Transverse colon (tissue), 4 donors: ENCODE results near the gene CADM1.

ENCODE experiments used
- POLR2A ChIP-seq: fragments of 450-650 bp; IDR thresholded peaks from one replicate; pipeline ENCODE4 v1.6.1; 2016; ENCODE audit warnings: antibody characterized with exemption, mild to moderate bottlenecking, moderate library complexity
- POLR2AphosphoS5 ChIP-seq, 3 donors: sonication (generic); formaldehyde crosslinking; IDR thresholded peaks; one replicate each; pipeline ENCODE4 v1.6.1; 2016; ENCODE audit warnings: antibody characterized with exemption in 3 of 3
- TF ChIP-seq, protein P1 (sequence below), 5 experiments: fragments of 200-600 bp in 3 of 5; fragments of 450-650 bp in 2 of 5; sonication (generic) in 3 of 5; IDR thresholded peaks; 1 replicate in 2 of 5; 2 replicates in 3 of 5; pipeline ENCODE4 v1.5.1; 2016 to 2017; ENCODE audit warnings: antibody characterized with exemption in 5 of 5, inconsistent platforms in 3 of 5, mild to moderate bottlenecking in 2 of 5, moderate library complexity in 1 of 5

DNA sequence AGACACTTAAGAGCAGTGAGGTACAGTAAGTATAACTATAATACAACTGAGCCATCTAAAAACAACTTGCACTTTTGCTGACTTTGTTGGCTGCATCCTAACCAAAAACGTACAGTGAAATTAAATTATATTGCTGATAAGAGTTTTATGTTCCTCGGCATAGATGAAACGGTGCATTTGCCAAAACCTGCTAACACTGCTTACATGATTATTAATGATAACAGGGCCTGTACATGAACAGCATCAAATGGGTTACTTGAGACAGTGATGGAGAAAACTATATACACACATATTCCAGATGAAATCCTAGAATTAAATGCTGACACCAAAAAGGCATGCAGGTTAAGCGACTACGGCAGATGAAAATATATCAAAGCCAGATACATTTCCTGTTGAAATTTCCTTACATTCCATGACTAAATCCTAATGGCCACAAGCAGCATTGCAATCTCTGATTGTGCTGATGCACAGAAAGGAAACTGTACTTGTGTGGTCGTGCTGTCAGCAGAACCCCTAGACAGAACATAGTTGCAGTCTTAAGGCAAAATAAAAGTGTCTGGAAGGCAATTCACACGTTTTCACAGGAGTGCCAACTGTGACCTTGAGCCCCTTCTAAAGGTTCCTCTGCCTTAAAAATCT lies 143.9 kb downstream of the CADM1 start:
- TF ChIP-seq, protein P1, sequence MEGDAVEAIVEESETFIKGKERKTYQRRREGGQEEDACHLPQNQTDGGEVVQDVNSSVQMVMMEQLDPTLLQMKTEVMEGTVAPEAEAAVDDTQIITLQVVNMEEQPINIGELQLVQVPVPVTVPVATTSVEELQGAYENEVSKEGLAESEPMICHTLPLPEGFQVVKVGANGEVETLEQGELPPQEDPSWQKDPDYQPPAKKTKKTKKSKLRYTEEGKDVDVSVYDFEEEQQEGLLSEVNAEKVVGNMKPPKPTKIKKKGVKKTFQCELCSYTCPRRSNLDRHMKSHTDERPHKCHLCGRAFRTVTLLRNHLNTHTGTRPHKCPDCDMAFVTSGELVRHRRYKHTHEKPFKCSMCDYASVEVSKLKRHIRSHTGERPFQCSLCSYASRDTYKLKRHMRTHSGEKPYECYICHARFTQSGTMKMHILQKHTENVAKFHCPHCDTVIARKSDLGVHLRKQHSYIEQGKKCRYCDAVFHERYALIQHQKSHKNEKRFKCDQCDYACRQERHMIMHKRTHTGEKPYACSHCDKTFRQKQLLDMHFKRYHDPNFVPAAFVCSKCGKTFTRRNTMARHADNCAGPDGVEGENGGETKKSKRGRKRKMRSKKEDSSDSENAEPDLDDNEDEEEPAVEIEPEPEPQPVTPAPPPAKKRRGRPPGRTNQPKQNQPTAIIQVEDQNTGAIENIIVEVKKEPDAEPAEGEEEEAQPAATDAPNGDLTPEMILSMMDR (IDR thresholded peaks at IDR 0.05): no peak
- no peak for TF ChIP-seq POLR2A
- TF ChIP-seq POLR2AphosphoS5 (IDR thresholded peaks at IDR 0.05): no peak
